C4-2B (cell line): ENCODE data around the gene POU6F1.

Experiments
- CTCF ChIP-seq: fragments of 450-650 bp; conservative IDR thresholded peaks from 2 replicates; pipeline ENCODE4 v1.5.1; 2017; ENCODE audit warnings: mild to moderate bottlenecking
- ZFX ChIP-seq: fragments of 450-650 bp; IDR thresholded peaks from 2 replicates; pipeline ENCODE4 v1.6.1; 2017

GRCh38 chr12:51152953-51153352 lies 64.9 kb downstream of the POU6F1 start:
- TF ChIP-seq CTCF (no peak), ZFX (no peak)
